ENCODE measurements around the gene PLXDC1.

DNA sequence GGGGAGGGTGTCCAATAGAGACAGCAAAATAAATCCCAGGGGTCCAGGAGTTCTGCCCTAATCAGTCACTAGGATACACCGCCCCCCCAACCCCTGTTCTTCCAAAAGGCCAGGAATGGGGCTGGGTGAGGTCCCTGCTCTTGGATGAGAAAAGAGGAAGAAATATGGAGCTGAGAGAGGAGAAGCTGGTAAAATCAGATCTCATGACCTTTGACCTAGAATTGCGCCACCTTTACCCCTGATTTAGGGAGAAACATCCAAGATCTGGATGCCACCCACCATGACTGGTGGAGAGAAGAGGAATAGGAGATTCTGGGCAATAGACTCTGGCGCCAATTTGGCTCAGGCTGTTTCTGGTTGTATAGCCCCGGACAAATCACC, 46.7 kb upstream of the PLXDC1 start:
- TF ChIP-seq EP300 (IDR thresholded peaks at IDR 0.05) = no peak
- TF ChIP-seq, protein P1, sequence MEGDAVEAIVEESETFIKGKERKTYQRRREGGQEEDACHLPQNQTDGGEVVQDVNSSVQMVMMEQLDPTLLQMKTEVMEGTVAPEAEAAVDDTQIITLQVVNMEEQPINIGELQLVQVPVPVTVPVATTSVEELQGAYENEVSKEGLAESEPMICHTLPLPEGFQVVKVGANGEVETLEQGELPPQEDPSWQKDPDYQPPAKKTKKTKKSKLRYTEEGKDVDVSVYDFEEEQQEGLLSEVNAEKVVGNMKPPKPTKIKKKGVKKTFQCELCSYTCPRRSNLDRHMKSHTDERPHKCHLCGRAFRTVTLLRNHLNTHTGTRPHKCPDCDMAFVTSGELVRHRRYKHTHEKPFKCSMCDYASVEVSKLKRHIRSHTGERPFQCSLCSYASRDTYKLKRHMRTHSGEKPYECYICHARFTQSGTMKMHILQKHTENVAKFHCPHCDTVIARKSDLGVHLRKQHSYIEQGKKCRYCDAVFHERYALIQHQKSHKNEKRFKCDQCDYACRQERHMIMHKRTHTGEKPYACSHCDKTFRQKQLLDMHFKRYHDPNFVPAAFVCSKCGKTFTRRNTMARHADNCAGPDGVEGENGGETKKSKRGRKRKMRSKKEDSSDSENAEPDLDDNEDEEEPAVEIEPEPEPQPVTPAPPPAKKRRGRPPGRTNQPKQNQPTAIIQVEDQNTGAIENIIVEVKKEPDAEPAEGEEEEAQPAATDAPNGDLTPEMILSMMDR (IDR thresholded peaks at IDR 0.05) = no peak
